DMS 273 treated with DMSO at 0.1 percent for 48 hours (cell line): ENCODE data around the gene ADAMTS2.

Experiments
- DNase-seq: peaks from one replicate; lab custom pipeline; 2025; lab: John Stamatoyannopoulos, UW

The ADAMTS2 gene

DNA sequence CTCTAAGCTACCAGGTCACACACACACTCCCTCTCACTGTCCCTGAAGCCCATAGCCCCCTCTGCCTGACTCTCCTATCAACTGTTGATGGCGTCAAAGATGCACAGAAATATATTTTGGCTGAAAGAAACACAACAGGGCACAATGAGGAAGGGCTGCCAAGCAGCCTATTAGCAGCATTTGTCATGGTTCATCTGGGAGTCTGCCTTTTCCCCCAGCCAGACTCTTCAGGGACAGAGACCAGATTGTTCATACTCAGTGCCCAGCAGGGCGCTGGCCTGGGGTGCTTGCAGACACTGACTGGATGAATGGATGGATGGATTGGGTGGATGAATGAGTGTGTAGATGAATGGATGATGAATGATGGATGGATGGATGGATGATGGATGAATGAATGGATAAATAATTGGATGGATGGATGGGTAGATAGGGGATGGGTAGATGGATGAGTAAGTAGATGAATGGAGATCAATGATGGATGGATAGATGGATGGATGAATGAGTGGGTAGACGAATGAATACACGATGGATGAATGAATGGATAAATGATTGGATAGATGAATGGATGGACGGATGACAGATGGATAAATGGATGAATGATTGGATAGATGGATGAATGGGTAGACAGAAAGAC is 90.5 kb downstream of the ADAMTS2 start:
- DNase-seq = no peak

DNA sequence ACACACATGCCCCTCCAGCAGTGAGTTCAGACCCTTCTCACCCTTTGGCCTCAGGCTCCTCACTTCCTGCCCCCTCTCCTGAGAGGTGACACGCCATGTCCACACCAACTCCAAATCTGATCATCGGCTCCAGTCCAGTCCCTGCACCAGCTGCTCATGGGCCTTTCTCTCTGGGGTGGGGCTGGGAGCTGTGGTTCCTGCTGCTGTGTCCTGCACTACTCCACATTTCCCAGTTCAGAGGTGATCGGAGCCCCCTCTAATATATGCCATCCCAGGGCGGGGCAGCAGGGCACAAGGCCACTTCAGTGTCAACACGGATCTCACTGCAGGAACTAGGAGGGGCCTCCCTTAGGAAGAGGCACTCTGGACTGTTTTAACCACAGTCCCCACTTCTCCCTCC is 91.5 kb downstream of the ADAMTS2 start:
- no peak for DNase-seq

DNA sequence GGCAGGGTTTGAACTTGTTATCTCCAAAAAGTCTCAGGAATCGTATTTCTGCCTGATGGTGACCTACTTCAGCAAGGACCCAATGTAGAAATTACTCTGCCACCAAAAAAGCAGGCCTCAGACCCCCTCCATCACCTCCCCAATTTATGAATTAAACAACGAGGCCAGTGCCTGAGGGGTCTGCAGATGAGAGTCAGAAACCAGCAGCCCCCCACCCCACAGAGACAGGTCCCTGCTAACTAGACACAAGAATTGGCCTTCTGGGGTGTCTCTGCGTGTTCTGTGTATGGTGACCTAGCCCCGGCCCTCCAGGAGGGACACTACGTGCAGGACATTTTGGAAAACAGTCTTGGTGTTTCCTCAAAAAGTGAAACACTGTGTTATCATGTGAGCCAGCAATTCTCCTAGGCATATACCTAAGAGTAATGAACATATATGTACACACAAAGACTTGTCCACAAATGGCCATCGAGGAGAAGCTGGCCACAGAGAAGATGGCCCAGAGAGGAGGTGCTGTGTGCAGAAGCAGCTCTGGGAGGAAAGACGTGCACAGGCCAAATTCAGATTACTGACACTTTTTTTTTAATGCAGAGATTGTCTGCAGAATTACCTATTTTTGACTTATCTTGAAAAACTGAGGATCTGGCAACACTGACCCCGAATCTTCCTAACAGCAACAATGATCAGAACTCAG is 93.8 kb downstream of the ADAMTS2 start:
- DNase-seq = no peak

DNA sequence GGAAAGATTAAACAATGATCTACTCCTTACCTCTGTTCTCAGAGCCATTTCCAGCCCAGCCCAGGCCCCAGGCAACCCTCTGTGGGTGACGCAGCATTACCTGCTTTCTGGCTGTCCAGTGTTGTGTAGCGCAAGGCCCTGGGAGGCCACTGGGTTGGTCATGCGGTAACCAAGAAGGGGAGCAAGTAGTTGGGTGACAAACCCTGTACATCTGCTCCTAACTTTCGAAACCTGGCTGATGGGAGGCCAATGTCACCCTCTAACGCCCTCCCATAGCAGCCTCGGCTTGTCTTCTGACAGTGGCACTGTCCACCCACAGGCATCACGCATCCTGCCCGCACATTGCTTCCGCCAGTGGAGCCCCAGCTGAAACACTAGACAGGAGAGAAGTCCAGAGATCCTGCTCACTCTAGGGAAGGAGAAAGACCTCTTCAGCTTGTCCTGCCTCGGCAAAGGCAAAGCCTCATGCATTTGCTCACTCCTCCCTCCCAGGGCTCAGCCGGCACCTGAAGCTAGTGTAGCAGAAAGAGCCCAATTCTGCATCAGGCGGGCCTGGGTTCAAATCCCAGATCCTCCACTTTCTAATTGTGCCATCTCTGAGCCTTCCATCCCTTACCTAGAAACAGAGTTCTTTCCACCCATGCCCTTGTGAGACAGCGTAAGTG is 94.6 kb downstream of the ADAMTS2 start:
- DNase-seq = no peak

DNA sequence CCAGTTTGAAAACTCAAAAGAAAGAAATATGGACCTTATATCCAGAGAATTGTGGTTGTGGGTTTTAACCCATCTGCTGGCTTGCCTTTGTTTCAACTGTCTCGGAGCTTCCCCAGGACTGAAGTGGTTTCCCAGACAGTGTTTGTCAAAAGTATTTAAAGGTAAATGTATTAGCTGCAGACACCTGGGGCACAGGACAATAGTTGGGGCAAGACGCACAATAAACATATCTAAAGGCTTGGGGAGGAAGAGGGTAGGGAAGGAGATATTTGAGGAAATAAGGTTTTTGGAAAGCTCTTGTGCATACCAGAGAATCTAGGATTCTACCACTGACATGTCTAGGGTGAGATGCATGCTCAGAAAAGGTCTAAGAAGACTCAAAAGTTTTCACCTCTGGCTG is 99.0 kb downstream of the ADAMTS2 start:
- no peak for DNase-seq

DNA sequence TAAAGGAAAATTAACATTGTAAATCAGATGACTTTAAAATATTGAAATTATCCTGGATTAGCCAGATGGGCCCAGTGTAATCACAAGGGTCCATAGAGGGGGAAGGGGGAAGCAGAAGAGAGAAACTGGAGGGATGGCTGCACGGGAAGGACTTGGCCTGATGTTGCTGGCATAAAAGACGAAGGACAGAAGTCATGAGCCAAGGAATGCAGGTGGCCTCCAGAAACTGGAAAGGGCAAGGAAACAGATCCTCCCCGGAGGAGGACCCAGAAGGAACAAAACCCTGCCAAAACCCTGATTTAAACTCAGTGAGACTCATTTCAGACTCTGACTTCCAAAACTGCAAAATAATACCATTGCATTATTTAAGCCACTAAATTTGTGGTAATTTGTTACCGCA is 100.2 kb downstream of the ADAMTS2 start:
- no peak for DNase-seq

DNA sequence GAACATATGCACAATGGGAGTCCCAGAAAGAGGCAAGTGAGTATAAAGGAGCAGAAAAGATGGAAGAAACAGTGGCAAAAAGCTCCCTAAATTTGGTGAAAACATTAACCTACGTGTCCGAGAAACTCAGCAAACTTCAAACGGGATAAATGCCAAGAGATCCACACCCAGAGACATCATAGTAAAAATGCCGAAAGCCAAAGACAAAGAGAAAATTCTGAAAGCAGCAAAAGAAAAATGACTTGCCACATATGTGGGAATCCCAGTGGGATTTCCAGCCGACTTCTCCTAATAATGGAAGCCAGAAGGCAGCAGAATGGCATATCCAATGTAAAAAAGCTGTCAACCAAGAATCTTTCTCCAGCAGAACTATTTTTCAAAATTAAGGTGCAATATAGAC is 101.2 kb downstream of the ADAMTS2 start:
- DNase-seq = no peak

DNA sequence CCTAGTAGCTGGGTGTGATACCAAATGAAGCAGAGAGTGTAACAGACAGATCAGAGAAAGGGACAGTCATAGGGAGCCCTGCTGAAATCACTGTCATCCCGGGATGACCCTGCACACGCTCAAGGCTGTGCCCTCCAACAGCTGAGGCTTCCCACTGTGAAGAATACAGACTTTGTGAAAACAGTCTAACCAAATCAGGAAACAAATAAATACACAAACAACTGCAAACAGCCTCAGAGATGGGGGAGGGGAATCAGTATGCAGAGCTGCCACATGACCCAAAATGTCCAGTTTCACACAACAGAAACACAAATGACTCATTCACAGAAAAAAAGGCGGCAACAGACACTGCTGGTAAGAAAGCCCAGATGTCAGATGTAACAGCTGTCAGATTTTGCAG is 101.9 kb downstream of the ADAMTS2 start:
- DNase-seq = peak; percentile 13

DNA sequence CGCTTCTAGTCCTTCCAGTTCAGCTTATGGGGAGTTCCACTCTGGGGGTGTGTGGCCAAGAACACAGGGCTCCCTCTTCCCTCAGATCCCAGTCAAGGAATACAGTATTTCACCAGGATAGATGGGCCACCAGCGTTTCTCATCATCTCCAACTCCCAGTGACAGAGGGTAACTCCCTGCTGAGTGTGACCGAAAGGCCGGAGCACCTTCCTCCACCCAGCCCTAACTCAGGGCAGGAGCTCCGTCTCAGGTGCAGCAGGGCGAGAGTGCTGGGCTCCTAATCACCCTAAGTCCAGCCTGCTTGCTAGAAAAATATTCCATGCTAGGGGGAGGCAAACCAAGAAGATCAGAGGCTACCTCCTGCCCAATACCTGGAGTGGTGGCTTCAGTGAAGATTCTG is 102.6 kb downstream of the ADAMTS2 start:
- DNase-seq = no peak

DNA sequence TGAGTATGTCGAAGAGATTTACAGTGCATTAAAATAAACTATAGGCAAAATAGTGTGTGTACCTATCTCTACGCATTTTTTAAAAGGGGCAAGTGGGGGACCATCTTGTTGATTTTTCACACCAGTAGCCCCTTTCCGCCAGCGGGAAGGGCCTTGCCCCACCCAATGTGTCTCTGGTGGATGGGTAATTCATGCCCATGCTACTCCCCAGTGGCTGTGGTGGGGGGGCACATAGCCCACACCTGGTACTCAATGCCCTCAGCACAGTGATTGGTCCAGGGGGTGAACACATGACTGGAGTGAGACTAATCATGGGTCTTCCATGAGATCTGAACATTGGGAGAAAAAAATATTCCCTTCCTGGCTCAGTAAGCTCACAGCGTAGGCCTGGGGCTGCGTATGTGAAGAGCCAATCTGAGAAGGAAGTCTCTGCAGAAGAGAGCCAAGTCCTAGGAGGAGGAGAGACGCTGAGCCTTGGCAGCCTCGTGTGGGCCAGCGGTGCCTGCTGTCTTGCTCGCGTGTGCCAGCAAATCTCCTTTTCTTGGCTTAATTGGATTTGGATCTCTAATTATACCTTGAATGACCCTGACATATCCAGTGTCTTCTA is 103.4 kb downstream of the ADAMTS2 start:
- no peak for DNase-seq

DNA sequence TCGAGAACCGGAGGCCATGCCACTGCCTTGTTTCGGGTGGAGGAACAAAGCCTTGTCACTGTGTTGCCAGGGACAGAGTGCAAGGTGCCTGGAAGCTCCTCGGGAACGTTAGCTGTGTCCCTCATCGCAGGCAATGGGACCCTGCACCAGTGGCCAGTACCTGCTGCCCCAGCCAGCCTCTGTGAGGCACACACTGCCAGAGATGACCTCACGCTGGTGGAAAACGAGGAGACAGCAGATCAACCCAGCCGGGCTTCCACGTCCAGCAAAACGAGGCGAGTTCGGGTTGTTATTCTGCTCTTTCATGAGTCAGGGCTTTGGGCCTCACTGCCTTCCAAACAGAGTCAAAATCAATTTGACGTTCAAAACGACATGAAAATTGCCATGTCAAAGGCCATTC is 104.1 kb downstream of the ADAMTS2 start:
- DNase-seq = no peak

DNA sequence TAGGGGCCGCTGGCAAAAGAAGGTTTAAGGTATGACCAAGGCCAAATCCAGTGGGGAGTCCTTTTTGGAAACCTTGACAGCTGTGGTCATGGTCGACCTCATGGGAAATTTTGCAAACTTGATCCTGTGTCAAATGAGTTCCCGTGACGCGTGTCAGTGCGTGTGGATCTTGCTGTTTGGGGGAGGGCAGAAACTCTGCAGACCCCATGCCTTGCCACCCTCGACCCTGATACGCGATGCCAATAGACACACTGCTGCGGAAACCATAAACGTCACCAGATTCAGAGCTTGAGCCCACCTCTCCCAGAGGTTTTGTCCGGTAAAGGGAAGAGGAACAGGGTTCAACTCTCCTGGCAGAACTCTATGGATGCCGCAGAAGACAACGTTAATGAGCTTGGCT is 104.7 kb downstream of the ADAMTS2 start:
- DNase-seq = no peak

DNA sequence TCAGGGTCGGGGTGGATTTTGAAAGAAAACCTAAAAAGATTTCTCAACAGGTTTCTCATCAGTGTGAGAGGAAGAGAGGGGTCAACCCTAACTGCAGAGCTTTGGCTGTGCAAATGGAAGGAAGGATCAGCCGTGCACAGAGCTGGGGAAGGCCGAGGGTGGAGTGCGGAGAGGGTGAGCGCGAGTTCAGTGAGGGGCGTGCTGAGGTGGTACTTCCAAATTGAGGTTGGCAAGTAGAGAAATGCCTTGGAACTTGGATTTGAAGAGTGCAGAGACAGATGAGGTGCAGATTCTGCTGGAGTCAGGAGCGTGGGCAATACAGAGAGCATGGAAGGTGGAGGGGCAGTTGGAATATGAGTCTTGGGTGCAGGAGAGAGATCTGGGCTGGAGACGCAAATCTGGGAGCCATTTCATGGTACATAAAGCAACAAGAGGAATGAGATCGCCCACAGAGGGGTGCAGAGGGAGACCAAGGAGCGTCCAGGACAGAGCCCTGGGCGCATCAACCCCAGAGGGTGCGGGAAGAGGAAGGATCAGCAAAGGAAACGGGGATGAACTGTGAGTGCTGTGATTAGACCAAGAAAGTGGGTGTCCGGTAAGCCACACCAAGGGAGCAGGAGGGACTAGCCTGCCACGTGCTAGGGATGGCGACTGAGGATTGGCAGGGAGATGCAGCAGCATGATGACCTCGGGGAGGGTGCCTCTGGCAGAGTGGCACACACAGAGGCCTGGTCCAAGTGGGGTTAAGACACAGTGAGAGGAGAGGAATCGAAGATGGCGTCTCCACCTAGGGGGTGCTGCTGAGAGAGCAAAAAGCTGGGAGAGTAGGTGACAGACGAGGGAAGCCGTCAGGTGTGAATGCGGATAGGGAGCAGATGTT is 105.8 kb downstream of the ADAMTS2 start:
- DNase-seq = no peak

DNA sequence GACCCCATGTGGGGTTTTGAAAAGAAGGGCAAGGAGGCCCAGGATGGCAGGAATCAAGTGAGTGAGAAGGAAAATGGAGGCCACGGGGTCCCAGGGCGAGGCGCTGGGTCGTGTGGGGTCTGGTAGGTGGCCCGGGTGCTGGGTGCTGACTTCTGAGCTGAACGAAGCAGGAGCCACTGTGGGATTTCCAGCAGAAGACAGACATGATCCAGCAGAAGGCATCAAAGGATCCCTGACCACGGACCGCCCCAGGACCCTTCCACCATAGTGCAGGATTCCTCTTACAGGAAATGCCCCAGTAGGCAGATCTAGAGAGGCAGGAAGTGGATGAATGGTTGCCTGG is 106.7 kb downstream of the ADAMTS2 start:
- DNase-seq = no peak

DNA sequence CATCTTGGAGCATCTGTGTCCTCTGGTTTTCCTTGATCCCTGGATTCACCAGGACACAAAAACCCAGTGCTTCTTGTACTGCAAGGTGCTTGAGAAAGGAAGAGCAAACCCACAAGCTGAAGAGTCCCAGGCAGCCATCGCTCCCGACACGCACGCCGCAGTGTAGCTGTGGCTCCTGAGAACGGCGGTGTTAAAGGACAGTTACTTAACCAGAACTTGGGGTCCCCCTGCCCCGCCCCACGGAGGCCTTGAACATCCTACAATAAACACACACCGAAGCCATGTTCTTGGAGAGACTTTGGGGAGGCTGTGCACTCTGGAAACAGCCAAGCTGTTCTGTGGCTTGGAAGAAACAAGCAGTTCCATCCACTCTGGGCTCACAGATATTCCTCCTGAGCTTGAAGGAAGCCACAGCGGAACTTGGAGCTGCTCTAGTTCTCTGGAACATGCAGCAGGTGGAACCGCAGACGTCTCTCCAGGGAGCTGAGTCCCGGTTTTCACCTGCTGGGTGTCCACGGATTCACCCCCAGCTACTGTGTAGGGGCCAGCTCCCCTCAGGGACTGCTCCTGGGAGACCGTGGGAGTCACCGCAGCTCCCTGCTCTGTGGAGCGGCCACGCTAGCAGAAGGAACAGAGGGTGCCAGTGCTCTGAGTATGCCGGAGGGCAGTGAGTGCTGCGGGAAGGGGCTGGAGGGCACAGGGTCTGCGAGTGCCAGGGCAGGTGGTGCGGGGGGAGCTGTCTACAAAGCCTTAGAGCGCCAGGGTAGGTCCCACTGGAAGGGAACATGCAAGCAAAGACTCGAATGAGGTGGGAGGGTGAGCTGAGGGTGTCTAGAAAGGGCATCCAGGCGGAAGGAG is 107.3 kb downstream of the ADAMTS2 start:
- DNase-seq = no peak

DNA sequence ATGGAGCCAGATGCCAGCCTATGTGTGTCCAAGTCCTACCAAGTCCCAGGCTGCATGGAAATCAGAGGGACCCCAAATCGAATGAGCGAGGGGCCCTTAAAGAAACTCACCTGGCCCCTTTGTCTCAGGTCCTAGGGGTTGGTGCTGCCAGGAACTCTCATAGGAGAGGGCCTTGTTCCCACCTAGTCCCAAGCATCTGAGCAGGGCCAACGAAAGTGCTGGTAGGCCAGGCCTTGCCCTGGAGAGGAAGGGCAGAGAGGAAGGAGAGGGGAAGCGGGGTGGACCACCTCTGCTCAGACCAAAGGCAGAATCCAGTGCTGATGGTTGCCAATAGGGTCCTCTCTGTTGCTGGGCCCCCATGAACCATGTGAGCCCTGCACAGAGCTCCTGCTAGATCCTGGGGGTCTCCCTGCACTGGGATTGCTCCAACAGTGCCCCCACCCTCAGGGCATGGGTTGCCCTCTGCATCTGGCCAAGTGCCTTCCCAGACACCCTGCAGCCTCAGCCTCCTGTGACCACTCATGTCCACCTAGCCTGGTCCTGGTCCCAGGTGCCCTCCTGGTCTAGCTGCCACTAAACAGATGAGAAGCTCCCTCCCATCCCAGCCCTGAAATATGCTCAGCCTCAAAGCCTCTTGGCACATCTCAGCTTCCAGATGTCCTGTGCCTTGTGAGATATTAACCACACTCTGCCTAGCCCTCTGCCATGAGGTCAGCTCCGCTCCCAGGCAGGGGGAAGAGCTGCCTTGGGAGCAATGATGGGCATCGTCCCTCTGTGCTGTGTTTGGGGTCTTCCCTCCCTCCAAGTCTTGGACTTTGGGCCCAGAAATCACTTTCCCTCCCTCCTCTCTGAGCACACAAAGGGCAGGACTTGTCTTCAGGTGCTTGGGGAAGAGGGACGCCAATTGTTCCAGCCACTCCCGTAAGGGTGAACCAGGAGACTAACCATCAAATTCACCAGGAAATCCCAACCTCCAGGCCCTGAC is 109.6 kb downstream of the ADAMTS2 start:
- DNase-seq = no peak

DNA sequence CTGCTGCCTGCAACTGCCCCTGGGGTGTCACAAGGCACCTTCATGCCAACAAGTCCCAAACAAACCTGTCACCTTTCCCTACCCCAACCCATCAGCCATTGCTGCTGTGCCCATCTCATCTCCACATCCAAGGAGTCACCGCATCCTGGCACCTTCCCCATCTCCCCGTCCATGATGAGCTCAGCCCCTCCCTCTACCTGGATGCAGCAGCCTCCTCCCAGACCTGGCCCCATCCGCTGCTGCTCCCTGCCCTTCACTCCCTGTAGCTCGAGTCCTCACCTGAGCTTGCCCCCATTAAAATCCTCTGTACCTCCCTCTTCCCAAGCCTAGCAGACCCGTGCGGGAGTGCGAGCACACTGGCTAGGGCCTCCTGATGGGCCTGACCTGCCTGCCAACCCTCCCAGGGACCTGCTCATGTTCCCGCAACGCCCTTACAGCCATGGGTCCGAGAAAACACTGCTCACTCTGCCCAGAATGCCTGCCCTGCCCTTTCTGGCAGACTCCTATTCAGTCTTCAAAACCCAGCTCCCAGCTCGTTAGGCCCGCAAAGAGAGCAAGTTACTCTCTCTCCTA is 110.6 kb downstream of the ADAMTS2 start:
- DNase-seq = no peak

DNA sequence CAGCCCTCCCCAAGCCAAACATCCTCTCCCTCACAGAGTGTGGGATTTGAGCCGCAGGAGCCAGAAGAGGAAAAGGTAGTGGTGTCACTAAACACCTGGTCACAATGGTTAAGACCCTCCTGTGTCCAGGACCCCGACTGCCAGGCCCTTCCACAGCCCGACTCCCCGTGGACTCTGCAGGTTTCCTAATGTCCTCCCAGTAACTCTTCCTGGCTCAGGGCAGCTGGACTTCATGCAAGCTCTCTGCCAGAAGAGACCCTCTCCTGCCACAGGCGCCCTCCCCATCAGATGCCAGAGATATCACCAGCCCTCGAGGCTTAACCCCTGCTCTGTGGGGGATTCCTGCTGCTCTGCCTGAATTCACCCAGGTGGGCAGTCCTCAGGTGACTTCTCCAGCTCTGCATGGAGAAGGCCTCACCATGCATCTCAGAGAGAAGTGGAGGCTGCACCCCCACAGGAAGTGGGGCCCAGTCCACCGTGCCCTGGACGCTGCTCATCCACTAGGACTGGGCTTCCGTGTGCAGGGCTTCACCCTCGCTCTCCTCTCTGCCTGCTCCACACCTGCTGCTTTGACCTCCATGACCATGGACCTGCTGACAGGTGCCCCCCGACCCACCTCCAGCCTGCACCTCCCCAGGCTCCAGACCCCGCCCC is 111.2 kb downstream of the ADAMTS2 start:
- no peak for DNase-seq

DNA sequence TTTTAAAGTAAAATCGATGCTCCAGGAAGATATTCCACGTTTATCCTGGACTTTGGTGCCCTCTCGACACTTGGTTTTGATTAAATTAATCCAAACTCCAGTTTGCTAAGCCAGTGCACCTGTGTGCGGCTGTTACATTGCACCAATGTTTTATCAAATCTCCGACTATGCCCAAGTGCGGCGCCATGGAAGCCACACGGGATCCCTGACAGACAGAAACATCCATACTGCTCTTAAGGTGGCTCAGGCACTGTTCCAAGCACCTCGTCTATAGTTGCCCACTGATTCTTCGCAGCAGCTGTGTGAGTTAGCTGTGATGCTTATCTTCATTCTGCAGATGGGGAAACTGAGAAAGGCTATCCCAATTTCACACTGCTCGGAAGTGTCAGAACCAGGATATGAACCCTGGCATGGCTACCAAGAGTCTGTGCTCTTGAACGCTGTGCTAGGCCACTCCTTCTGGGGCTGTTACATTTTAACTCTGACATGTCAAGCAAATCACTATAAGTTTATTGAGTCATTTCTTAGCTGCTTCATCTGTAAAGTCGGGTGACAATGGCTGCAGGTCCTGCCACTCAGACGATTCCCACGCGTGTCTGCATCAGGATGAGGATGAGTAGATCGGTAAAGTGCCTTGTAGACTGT is 113.0 kb downstream of the ADAMTS2 start:
- DNase-seq = no peak
